HG03045 (cell line): ENCODE results near the gene NSUN4.
"Not testable (repeated sequence)": the region's sequence is repeated elsewhere in the genome, so short reads cannot be mapped to it uniquely, and the experiment has no call there.

ENCODE experiments used
- ATAC-seq: cut with Tn5 transposase; IDR thresholded peaks from one replicate; pipeline ENCODE4 v1.9.1; 2021; ENCODE audit warnings: mild to moderate bottlenecking, moderate library complexity; ENCODE audit not compliant: unreplicated experiment

Gene NSUN4

GRCh38 chr1:46364612-46365011, 24.0 kb downstream of the NSUN4 start:
- no peak for ATAC-seq

GRCh38 chr1:46365796-46366195, 25.2 kb downstream of the NSUN4 start:
- ATAC-seq, result not testable (repeated sequence)

GRCh38 chr1:46367072-46367471, 26.5 kb downstream of the NSUN4 start:
- ATAC-seq, result no peak

GRCh38 chr1:46367701-46368100, 27.1 kb downstream of the NSUN4 start:
- not testable (repeated sequence) for ATAC-seq

- no peak for ATAC-seq
Observed at GRCh38 chr1:46368791-46369190, 28.2 kb downstream of the NSUN4 start.

GRCh38 chr1:46369542-46370213, 29.1 kb downstream of the NSUN4 start:
- ATAC-seq, result no peak

GRCh38 chr1:46370214-46370633, 29.6 kb downstream of the NSUN4 start:
- ATAC-seq, result no peak

- no peak for ATAC-seq
Observed at GRCh38 chr1:46372431-46372830, 31.8 kb downstream of the NSUN4 start.

- no peak for ATAC-seq
Observed at GRCh38 chr1:46379996-46380395, 39.4 kb downstream of the NSUN4 start.

- ATAC-seq, result no peak
Observed at GRCh38 chr1:46380508-46380907, 39.9 kb downstream of the NSUN4 start.

GRCh38 chr1:46393510-46393909, 52.9 kb downstream of the NSUN4 start:
- no peak for ATAC-seq

- no peak for ATAC-seq
Observed at GRCh38 chr1:46394108-46394871, 53.7 kb downstream of the NSUN4 start, which contains the start of gene FAAH. FAAH (plus strand) TSS chr1:46394317; CDS start chr1:46394349, 32 bp downstream.

GRCh38 chr1:46394872-46395465, 54.4 kb downstream of the NSUN4 start:
- no peak for ATAC-seq

GRCh38 chr1:46396441-46397398, 56.1 kb downstream of the NSUN4 start:
- no peak for ATAC-seq

GRCh38 chr1:46399307-46399706, 58.7 kb downstream of the NSUN4 start:
- ATAC-seq, result no peak

GRCh38 chr1:46400421-46400820, 59.8 kb downstream of the NSUN4 start:
- ATAC-seq, result no peak

- ATAC-seq, result no peak
Observed at GRCh38 chr1:46401154-46401913, 60.7 kb downstream of the NSUN4 start.

- no peak for ATAC-seq
Observed at GRCh38 chr1:46401964-46402626, 61.5 kb downstream of the NSUN4 start.

- ATAC-seq, result no peak
Observed at GRCh38 chr1:46403916-46404315, 63.3 kb downstream of the NSUN4 start.
